HepG2 (cell line): Measurements from ENCODE around the gene TECTB. TPM values are rescaled to one million over a fixed set of nuclear protein-coding genes. Genes with fewer than 3 reads are reported as not detected.

ENCODE experiments used
- DPF2 ChIP-seq: sonication (generic); formaldehyde crosslinking; IDR thresholded peaks from 2 replicates; pipeline ENCODE4 v1.4.0; 2020; ENCODE audit warnings: mild to moderate bottlenecking, low read depth, missing genetic modification reagents, borderline replicate concordance
- HDAC2 ChIP-seq: sonication (generic); formaldehyde crosslinking; IDR thresholded peaks from 2 replicates; pipeline ENCODE4 v1.4.0; 2020; ENCODE audit warnings: missing genetic modification reagents
- HOXA3 ChIP-seq: sonication (generic); formaldehyde crosslinking; IDR thresholded peaks from 2 replicates; pipeline ENCODE4 v1.5.0; 2020; ENCODE audit warnings: missing genetic modification reagents
- MEIS2 ChIP-seq: sonication (generic); formaldehyde crosslinking; IDR thresholded peaks from 2 replicates; pipeline ENCODE4 v1.9.0; 2021; ENCODE audit warnings: mild to moderate bottlenecking, missing genetic modification reagents
- MYPOP ChIP-seq: sonication (generic); formaldehyde crosslinking; IDR thresholded peaks from 2 replicates; pipeline ENCODE4 v1.8.1; 2023; ENCODE audit warnings: mild to moderate bottlenecking, moderate library complexity, missing genetic modification reagents
- NCOR1 ChIP-seq: fragments of 200-600 bp; sonication (generic); IDR thresholded peaks from 2 replicates; pipeline ENCODE4 v1.7.0; 2017; ENCODE audit warnings: antibody characterized with exemption, low read length, borderline replicate concordance
- NFE2L2 ChIP-seq: fragments of 150-350 bp; IDR thresholded peaks from 2 replicates; pipeline ENCODE4 v1.6.1; 2014; ENCODE audit warnings: low read length
- NFRKB ChIP-seq: fragments of 450-650 bp; IDR thresholded peaks from 2 replicates; pipeline ENCODE4 v1.6.1; 2017
- SMAD3 ChIP-seq: sonication (generic); formaldehyde crosslinking; IDR thresholded peaks from 2 replicates; pipeline ENCODE4 v1.4.0; 2020; ENCODE audit warnings: missing genetic modification reagents
- SNAPC5 ChIP-seq: sonication (generic); formaldehyde crosslinking; IDR thresholded peaks from 2 replicates; pipeline ENCODE4 v1.8.1; 2023; ENCODE audit warnings: mild to moderate bottlenecking, missing genetic modification reagents, borderline replicate concordance
- ZNF609 ChIP-seq: sonication (generic); formaldehyde crosslinking; IDR thresholded peaks from 2 replicates; pipeline ENCODE4 v1.4.0; 2020; ENCODE audit warnings: mild to moderate bottlenecking, missing genetic modification reagents, borderline replicate concordance
- ZNF615 ChIP-seq: sonication (generic); formaldehyde crosslinking; IDR thresholded peaks from 2 replicates; pipeline ENCODE4 v1.5.0; 2020; ENCODE audit warnings: mild to moderate bottlenecking, missing genetic modification reagents, borderline replicate concordance
- ZNF710 ChIP-seq: sonication (generic); formaldehyde crosslinking; IDR thresholded peaks from 2 replicates; pipeline ENCODE4 v1.5.0; 2020; ENCODE audit warnings: mild to moderate bottlenecking, missing genetic modification reagents, borderline replicate concordance
- ZNF839 ChIP-seq: sonication (generic); formaldehyde crosslinking; IDR thresholded peaks from 2 replicates; pipeline ENCODE4 v1.4.0; 2020; ENCODE audit warnings: missing genetic modification reagents, mild to moderate bottlenecking, borderline replicate concordance
- polyA plus RNA-seq, 8 experiments: library from polyadenylated mRNA; depleted of rRNA in 3 of 8; stranded (reverse) in 7 of 8; unstranded in 1 of 8; fragments of >200 nt; fragmentation: Illumina TruSeq in 4 of 8; extraction: Trizol in 4 of 8; gene quantifications; 2 replicates each; pipeline versions ENCODE4 v1.2.1 to v1.2.3, GENCODE V29; 2011 to 2016; ENCODE audit warnings: low read depth in 4 of 8, missing spikeins in 1 of 8, mixed read lengths in 1 of 8; ENCODE audit not compliant: insufficient read depth in 1 of 8
- total RNA-seq, 5 experiments: library from RNA; depleted of rRNA; stranded (reverse); fragments of >200 nt; fragmentation: Illumina TruSeq; extraction: Trizol; gene quantifications; 2 replicates each; pipeline ENCODE4 v1.2.3, GENCODE V29; 2016; ENCODE audit warnings: low read depth in 1 of 5
- TF ChIP-seq, protein P1 (sequence below): sonication (generic); formaldehyde crosslinking; IDR thresholded peaks from 2 replicates; pipeline ENCODE4 v1.4.0; 2020; ENCODE audit warnings: low read depth, mild to moderate bottlenecking, missing genetic modification reagents
- TF ChIP-seq, protein P2 (sequence below): sonication (generic); formaldehyde crosslinking; conservative IDR thresholded peaks from 2 replicates; pipeline ENCODE4 v1.4.0; 2020; ENCODE audit warnings: missing genetic modification reagents

The TECTB gene
- total and polyA plus RNA-seq, 2 of the 13 experiments (the other 11 are each of a cell fraction or from before 2014, with no cell fraction given) = 0.78 to 1.8 TPM

DNA sequence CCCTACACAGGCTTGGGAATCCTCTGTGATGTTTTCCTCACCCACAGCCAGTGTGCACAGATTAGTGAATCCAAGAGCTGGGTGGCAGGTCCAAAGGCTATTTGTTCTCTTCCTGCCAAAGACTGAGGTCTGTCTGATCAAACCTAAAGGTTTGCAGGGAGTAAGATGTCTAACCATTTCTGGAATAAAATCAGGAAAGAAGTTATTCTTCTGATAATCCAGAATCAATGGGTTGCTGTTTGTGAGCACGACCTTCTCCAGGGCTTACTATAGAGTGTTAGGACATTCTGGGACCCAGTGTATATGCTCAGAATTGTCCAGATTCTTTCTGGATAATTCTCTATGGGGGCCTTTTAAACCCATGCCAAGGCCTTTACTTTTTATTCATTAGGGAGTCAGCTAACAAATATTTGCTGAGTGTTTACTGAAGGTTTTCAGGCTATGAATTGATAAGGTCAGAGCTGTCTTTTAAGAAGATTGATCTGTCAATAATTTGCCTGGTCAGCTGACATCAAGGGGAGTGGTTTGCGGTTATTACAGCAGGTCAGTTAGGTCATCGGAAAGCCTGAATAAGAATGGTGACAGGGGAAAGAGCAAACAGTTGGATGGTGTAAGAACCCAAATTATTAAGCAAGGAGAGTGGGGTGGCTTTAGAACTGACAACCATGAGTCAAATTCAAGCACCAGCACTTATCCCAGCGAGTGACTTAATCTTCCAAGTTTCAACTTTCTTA is 7.5 kb upstream of the TECTB start (continued):
- peak; percentile 37; the same call in 1 of the 2 replicates for TF ChIP-seq MYPOP (CRISPR knock-in tag)
- TF ChIP-seq ZNF839 (CRISPR knock-in tag) = no peak
- TF ChIP-seq NFRKB = no peak
- peak; percentile 53; the same call in 1 of the 2 replicates for TF ChIP-seq SMAD3 (CRISPR knock-in tag)
- TF ChIP-seq, protein P1, sequence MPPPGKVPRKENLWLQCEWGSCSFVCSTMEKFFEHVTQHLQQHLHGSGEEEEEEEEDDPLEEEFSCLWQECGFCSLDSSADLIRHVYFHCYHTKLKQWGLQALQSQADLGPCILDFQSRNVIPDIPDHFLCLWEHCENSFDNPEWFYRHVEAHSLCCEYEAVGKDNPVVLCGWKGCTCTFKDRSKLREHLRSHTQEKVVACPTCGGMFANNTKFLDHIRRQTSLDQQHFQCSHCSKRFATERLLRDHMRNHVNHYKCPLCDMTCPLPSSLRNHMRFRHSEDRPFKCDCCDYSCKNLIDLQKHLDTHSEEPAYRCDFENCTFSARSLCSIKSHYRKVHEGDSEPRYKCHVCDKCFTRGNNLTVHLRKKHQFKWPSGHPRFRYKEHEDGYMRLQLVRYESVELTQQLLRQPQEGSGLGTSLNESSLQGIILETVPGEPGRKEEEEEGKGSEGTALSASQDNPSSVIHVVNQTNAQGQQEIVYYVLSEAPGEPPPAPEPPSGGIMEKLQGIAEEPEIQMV = no peak
- peak; percentile 12 for TF ChIP-seq HOXA3 (CRISPR knock-in tag)
- peak; percentile 91; the same call in 1 of the 2 replicates for TF ChIP-seq ZNF710
- no peak for TF ChIP-seq ZNF615 (CRISPR knock-in tag)
- peak; percentile 71 for TF ChIP-seq HDAC2 (CRISPR knock-in tag)
- TF ChIP-seq NCOR1 = peak; percentile 89
- peak; percentile 74; the same call in 1 of the 2 replicates for TF ChIP-seq ZNF609 (CRISPR knock-in tag)
- TF ChIP-seq DPF2 = peak; percentile 68
- TF ChIP-seq SNAPC5 (CRISPR knock-in tag) = no peak
- no peak for TF ChIP-seq NFE2L2
- peak; percentile 69; the same call in 1 of the 2 replicates for TF ChIP-seq MEIS2 (CRISPR knock-in tag)
- TF ChIP-seq, protein P2, sequence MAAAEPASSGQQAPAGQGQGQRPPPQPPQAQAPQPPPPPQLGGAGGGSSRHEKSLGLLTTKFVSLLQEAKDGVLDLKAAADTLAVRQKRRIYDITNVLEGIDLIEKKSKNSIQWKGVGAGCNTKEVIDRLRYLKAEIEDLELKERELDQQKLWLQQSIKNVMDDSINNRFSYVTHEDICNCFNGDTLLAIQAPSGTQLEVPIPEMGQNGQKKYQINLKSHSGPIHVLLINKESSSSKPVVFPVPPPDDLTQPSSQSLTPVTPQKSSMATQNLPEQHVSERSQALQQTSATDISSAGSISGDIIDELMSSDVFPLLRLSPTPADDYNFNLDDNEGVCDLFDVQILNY (CRISPR knock-in tag) = no peak
